CD14-positive monocyte (primary cell): ENCODE measurements around the gene ACSF3. TPM values are rescaled to one million over a fixed set of nuclear protein-coding genes. Genes with fewer than 3 reads are reported as not detected.
A peak's percentile ranks its signal among the peaks of the same experiment; 100 is the strongest.

ENCODE experiments used
- DNase-seq, 3 donors: peaks; one replicate each; pipeline ENCODE4 v3.0.0-alpha.2; 2011 to 2022
- H2AFZ ChIP-seq: 2 replicates; pipeline ENCODE4 v1.6.0; 2012; ENCODE audit warnings: mild to moderate bottlenecking, low read depth, low read length, inconsistent platforms; ENCODE audit not compliant: insufficient read depth, poor library complexity, severe bottlenecking
- H3K27ac ChIP-seq, 2 donors: 1 replicate in 1 of 2; 2 replicates in 1 of 2; pipeline ENCODE4 v1.5.1; 2012 to 2013; ENCODE audit warnings: low read length in 2 of 2, control low read depth in 1 of 2, inconsistent platforms in 1 of 2, low read depth in 1 of 2, mild to moderate bottlenecking in 1 of 2
- H3K27me3 ChIP-seq, 2 donors: one replicate each; pipeline versions ENCODE4 v1.6.0 to v1.6.1; 2011 to 2013; ENCODE audit warnings: low read length in 2 of 2; ENCODE audit not compliant: control insufficient read depth in 2 of 2, insufficient read depth in 2 of 2
- H3K36me3 ChIP-seq, 2 donors: replicated peaks in 1 of 2; 1 replicate in 1 of 2; 2 replicates in 1 of 2; pipeline versions ENCODE4 v1.5.1 to v1.6.1; 2012 to 2013; ENCODE audit warnings: low read length in 2 of 2, control low read depth in 1 of 2, inconsistent platforms in 1 of 2, mild to moderate bottlenecking in 1 of 2; ENCODE audit not compliant: insufficient read depth in 2 of 2, control insufficient read depth in 1 of 2
- H3K4me1 ChIP-seq, 2 donors: 1 replicate in 1 of 2; 2 replicates in 1 of 2; pipeline versions ENCODE4 v1.5.1 to v1.6.1; 2012 to 2013; ENCODE audit warnings: low read length in 2 of 2, control low read depth in 1 of 2, inconsistent platforms in 1 of 2, mild to moderate bottlenecking in 1 of 2, moderate library complexity in 1 of 2; ENCODE audit not compliant: insufficient read depth in 2 of 2, control insufficient read depth in 1 of 2
- H3K4me2 ChIP-seq: replicated peaks from 2 replicates; pipeline ENCODE3; 2012; ENCODE audit warnings: low read length, moderate library complexity, mild to moderate bottlenecking; ENCODE audit not compliant: poor library complexity, severe bottlenecking; ENCODE audit errors: extremely low read depth
- H3K4me3 ChIP-seq, 3 experiments: fragments of 200-600 bp in 1 of 3; sonication (generic) in 1 of 3; replicated peaks in 1 of 3; 1 replicate in 2 of 3; 2 replicates in 1 of 3; pipeline ENCODE4 v1.5.1; 2011 to 2013; ENCODE audit warnings: low read length in 3 of 3, mild to moderate bottlenecking in 3 of 3, control low read depth in 2 of 3, low read depth in 2 of 3, inconsistent platforms in 1 of 3, moderate library complexity in 1 of 3
- H3K79me2 ChIP-seq: 2 replicates; pipeline ENCODE4 v1.6.0; 2012; ENCODE audit warnings: mild to moderate bottlenecking, control low read depth, inconsistent platforms, low read length, moderate library complexity; ENCODE audit not compliant: insufficient read depth
- H3K9ac ChIP-seq: 2 replicates; pipeline ENCODE4 v1.6.0; 2017; ENCODE audit warnings: low read length, mild to moderate bottlenecking; ENCODE audit not compliant: insufficient read depth, poor library complexity, severe bottlenecking
- H3K9me3 ChIP-seq, 2 donors: replicated peaks in 1 of 2; 1 replicate in 1 of 2; 2 replicates in 1 of 2; pipeline versions ENCODE4 v1.5.1 to v1.6.1; 2012 to 2013; ENCODE audit warnings: low read length in 2 of 2, control low read depth in 1 of 2; ENCODE audit not compliant: control insufficient read depth in 1 of 2, insufficient read depth in 1 of 2
- H4K20me1 ChIP-seq: 2 replicates; pipeline ENCODE4 v1.6.0; 2012; ENCODE audit warnings: mild to moderate bottlenecking, low read length, control low read depth, moderate library complexity; ENCODE audit not compliant: insufficient read depth
- H3K27ac Mint-ChIP-seq, 7 donors: one replicate each; pipeline ENCODE4 v1.8.0; 2020; ENCODE audit warnings: mild to moderate bottlenecking in 7 of 7, mixed read lengths in 7 of 7, moderate library complexity in 6 of 7, inconsistent platforms in 2 of 7
- H3K27me3 Mint-ChIP-seq, 3 donors: one replicate each; pipeline ENCODE4 v1.8.0; 2021 to 2022; ENCODE audit warnings: low read depth in 3 of 3, mild to moderate bottlenecking in 3 of 3, mixed read lengths in 3 of 3, moderate library complexity in 3 of 3, inconsistent platforms in 1 of 3
- H3K36me3 Mint-ChIP-seq, 2 donors: one replicate each; pipeline ENCODE4 v1.8.0; 2020; ENCODE audit warnings: mixed read lengths in 2 of 2, inconsistent platforms in 1 of 2, mild to moderate bottlenecking in 1 of 2
- H3K4me1 Mint-ChIP-seq: one replicate; pipeline ENCODE4 v1.8.0; 2020; ENCODE audit warnings: mild to moderate bottlenecking, mixed read lengths
- H3K4me3 Mint-ChIP-seq, 2 donors: one replicate each; pipeline ENCODE4 v1.8.0; 2020; ENCODE audit warnings: mild to moderate bottlenecking in 2 of 2, mixed read lengths in 2 of 2, moderate library complexity in 1 of 2
- H3K9me3 Mint-ChIP-seq, 7 donors: one replicate each; pipeline ENCODE4 v1.8.0; 2020 to 2022; ENCODE audit warnings: mixed read lengths in 7 of 7, mild to moderate bottlenecking in 6 of 7, moderate library complexity in 6 of 7, inconsistent platforms in 2 of 7
- WGBS: methylation state at CpG from one replicate; pipeline ENCODE4 v1.1.5; 2013; ENCODE audit warnings: missing lambda C conversion rate; ENCODE audit not compliant: insufficient coverage; 5-methylcytosine and 5-hydroxymethylcytosine counted together
- intact Hi-C, 2 donors: fragments of 100-400 bp; cut with micrococcal nuclease; formaldehyde crosslinking; loops; one replicate each; pipeline versions ENCODE4 v1.15.0 to v1.15.1; 2023
- polyA plus RNA-seq, 3 donors: library from polyadenylated mRNA; depleted of rRNA in 1 of 3; unstranded in 2 of 3; stranded (reverse) in 1 of 3; fragments of 300-500 nt in 2 of 3; fragments of >200 nt in 1 of 3; fragmentation: Illumina TruSeq in 2 of 3; gene quantifications; 1 replicate in 2 of 3; 2 replicates in 1 of 3; pipeline ENCODE4 v1.2.3, GENCODE V29; 2012 to 2021
- TF ChIP-seq, protein P1 (sequence below): fragments of 200-600 bp; IDR thresholded peaks from one replicate; pipeline ENCODE4 v1.8.0; 2022; ENCODE audit warnings: antibody characterized with exemption, mild to moderate bottlenecking

The ACSF3 gene
- polyA plus RNA-seq, 3 donors, result 23.5 to 26.7 (median 26.4) TPM

DNA sequence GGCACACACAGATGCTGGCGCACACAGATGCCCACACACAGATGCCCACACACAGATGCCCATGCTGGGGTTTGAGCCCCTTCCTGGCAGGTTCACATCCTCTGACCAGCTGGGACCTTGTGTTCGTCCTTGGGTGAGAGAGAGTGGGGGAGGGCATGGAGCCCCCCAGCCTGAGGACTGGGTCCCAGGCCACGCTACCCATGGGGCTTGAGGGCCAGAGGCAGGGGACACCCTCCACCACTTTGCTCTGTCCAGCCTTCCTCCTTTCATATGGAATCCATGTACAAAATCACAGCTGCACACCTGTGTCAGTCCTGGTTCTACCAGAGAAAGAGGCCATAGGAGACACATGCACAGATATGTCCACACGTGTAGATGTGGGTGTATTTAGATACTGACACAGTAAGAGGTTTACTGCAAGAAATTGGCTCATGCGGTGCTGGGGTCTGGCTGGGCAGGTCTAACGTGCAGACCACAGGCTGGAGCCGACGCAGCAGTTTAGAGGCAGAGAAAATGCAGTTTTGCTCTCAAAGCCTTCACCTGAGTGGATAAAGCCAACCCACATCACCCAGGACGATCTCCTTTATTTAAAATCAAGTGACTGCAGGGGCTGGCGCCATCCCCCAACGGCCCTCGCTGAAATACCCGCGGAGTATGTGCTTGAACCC, 95.8 kb downstream of the ACSF3 start:
- no peaks in the 10 kb centered on the region for H3K9me3 ChIP-seq
- no peaks in the 10 kb centered on the region for H3K79me2 ChIP-seq
- intact Hi-C loops, result loop anchor here (5.0 to 10.0 kb wide), 2 partner anchors 85 to 737 kb away; partner anchors contain the start of gene ZFPM1 (in 1 of the 2)
- no peaks in the 10 kb centered on the region for H3K36me3 ChIP-seq
- H3K36me3 Mint-ChIP-seq, result no peaks in the 10 kb centered on the region
- no peak overlapping the region for H3K4me3 Mint-ChIP-seq
- no peak overlapping the region for H3K4me2 ChIP-seq
- DNase-seq, result no peak
- H3K4me1 Mint-ChIP-seq, result no peaks in the 10 kb centered on the region
- peaks cover 0 to 11% of the 10 kb centered on the region in 2 donors for H3K27me3 ChIP-seq
- TF ChIP-seq, protein P1, sequence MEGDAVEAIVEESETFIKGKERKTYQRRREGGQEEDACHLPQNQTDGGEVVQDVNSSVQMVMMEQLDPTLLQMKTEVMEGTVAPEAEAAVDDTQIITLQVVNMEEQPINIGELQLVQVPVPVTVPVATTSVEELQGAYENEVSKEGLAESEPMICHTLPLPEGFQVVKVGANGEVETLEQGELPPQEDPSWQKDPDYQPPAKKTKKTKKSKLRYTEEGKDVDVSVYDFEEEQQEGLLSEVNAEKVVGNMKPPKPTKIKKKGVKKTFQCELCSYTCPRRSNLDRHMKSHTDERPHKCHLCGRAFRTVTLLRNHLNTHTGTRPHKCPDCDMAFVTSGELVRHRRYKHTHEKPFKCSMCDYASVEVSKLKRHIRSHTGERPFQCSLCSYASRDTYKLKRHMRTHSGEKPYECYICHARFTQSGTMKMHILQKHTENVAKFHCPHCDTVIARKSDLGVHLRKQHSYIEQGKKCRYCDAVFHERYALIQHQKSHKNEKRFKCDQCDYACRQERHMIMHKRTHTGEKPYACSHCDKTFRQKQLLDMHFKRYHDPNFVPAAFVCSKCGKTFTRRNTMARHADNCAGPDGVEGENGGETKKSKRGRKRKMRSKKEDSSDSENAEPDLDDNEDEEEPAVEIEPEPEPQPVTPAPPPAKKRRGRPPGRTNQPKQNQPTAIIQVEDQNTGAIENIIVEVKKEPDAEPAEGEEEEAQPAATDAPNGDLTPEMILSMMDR, result no peak
- H3K9me3 Mint-ChIP-seq, result peaks cover 0 to 4% (median 0%) of the 10 kb centered on the region in 7 donors
- H3K9ac ChIP-seq, result no peak overlapping the region
- H3K4me1 ChIP-seq, result peaks cover 5 to 8% of the 10 kb centered on the region in 2 donors
- no peaks in the 10 kb centered on the region for H4K20me1 ChIP-seq
- no peak overlapping the region for H2AFZ ChIP-seq
- H3K27me3 Mint-ChIP-seq, result peaks cover 14 to 30% (median 22%) of the 10 kb centered on the region in 3 donors
- 64% methylated on average over 10 of the region's 14 CpGs for WGBS
- H3K4me3 ChIP-seq, result no peak overlapping the region
- H3K27ac Mint-ChIP-seq, result peak overlapping the region in 2 of 7 donors; percentile 16 to 43
- H3K27ac ChIP-seq, result no peak overlapping the region

DNA sequence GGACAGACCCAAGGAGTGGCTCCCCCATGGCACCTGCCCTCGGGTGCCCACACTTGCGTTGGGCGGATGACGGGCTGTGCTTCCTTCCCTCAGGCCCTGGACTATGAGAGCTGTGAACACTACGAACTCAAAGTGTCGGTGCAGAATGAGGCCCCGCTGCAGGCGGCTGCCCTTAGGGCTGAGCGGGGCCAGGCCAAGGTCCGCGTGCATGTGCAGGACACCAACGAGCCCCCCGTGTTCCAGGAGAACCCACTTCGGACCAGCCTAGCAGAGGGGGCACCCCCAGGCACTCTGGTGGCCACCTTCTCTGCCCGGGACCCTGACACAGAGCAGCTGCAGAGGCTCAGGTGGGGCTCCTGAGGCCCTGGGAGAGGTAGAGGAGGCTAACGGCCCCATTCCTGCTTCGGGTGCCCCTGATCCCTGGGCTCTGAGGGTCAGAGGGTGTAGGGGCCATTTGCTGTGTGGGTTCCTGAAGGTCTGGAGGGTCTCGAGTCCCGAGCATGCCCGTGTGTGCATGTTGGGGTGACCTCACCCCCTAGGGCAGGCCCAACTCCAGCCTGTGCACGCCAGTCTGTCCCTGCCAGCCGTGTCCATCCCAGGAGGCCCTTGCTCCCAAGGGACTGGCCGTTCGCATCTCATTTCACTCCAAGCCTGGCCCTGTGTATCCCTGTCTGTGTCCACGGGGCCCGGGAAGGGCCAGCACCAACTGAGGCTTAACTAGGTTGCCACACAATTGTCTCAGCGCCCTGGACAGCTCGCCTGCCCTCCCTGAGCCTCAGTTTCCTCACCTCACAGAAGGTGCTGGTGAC, 96.7 kb downstream of the ACSF3 start:
- H3K36me3 ChIP-seq, result no peaks in the 10 kb centered on the region
- peaks cover 17 to 34% (median 24%) of the 10 kb centered on the region in 3 donors for H3K27me3 Mint-ChIP-seq
- no peak overlapping the region for H2AFZ ChIP-seq
- intact Hi-C loops, result loop anchor here (5.0 to 10.0 kb wide), 2 partner anchors 86 to 738 kb away; partner anchors contain the start of gene ZFPM1 (in 1 of the 2)
- H3K36me3 Mint-ChIP-seq, result no peaks in the 10 kb centered on the region
- H3K27me3 ChIP-seq, result peaks cover 0 to 16% of the 10 kb centered on the region in 2 donors
- H3K4me1 ChIP-seq, result peaks cover 5 to 8% of the 10 kb centered on the region in 2 donors
- WGBS, result 64% methylated on average over 24 of the region's 28 CpGs
- TF ChIP-seq, protein P1, result no peak
- no peak overlapping the region for H3K4me2 ChIP-seq
- H4K20me1 ChIP-seq, result no peaks in the 10 kb centered on the region
- peaks cover 0 to 4% (median 0%) of the 10 kb centered on the region in 7 donors for H3K9me3 Mint-ChIP-seq
- no peak overlapping the region for H3K9ac ChIP-seq
- peak overlapping the region in 2 of 7 donors; percentile 20 to 80 for H3K27ac Mint-ChIP-seq
- H3K4me3 ChIP-seq, result no peak overlapping the region
- H3K4me3 Mint-ChIP-seq, result peak overlapping the region in 1 of 2 donors; percentile 40
- no peaks in the 10 kb centered on the region for H3K9me3 ChIP-seq
- H3K27ac ChIP-seq, result no peak overlapping the region
- DNase-seq, result no peak
- H3K4me1 Mint-ChIP-seq, result no peaks in the 10 kb centered on the region
- H3K79me2 ChIP-seq, result no peaks in the 10 kb centered on the region
